ENCODE data around the gene FHAD1. TPM values are rescaled to one million over a fixed set of nuclear protein-coding genes. Genes with fewer than 3 reads are reported as not detected.
"Not testable (repeated sequence)": the region's sequence is repeated elsewhere in the genome, so short reads cannot be mapped to it uniquely, and the experiment has no call there.

FHAD1 gene
- total and polyA plus RNA-seq, 2 donors (not counting 1 experiment from before 2014, with no cell fraction given), result not detected

DNA sequence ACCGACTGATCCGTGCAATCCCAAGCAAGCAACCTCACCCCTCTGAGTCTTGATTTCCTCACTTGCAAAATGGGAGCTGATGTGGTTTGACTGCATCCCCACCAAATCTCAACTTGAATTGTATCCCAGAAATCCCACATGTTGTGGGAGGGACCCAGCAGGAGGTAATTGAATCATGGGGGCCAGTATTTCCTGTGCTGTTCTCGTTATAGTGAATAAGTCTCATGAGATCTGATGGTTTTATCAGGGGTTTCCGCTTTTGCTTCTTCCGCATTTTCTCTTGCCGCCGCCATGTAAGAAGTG, 58.4 kb downstream of the FHAD1 start:
- POLR2A ChIA-PET, result no interaction called here
- ATAC-seq (ENCODE audit: low read depth) (no peak), DNase-seq (no peak)
- no peak overlapping the region for H3K4me3 ChIP-seq (ENCODE audit: control extremely low read depth in 1 of 5, extremely low read depth in 1 of 5, insufficient read depth in 1 of 5, low read depth in 2 of 5, low read length in 4 of 5)
- no peaks in the 10 kb centered on the region for H3K79me2 ChIP-seq (ENCODE audit: control insufficient read depth, insufficient read depth, low read length)
- no peak overlapping the region for H3K9ac ChIP-seq (ENCODE audit: low read length)
- CTCF ChIA-PET, result interaction anchor here (0.6 to 2.7 kb wide), 6 partner anchors 9 to 177 kb away, joined by 3 to 21 read pairs (median 4); no protein-coding TSS in a partner anchor
- no peaks in the 10 kb centered on the region for H3K9me3 Mint-ChIP-seq (ENCODE audit: insufficient read depth)
- no peaks in the 10 kb centered on the region for H4K20me1 ChIP-seq (ENCODE audit: control insufficient read depth, insufficient read depth, low read length, poor library complexity, severe bottlenecking)
- no peaks in the 10 kb centered on the region for H3K36me3 ChIP-seq (replicated peaks in 1 of 2; ENCODE audit: control extremely low read depth in 1 of 2, control insufficient read depth in 1 of 2, extremely low read depth in 1 of 2, insufficient read depth in 2 of 2, low read length in 1 of 2)
- no peak overlapping the region for H2AFZ ChIP-seq (ENCODE audit: insufficient read depth, low read depth, low read length, poor library complexity, severe bottlenecking)
- peaks cover 0 to 7% (median 2%) of the 10 kb centered on the region in 3 donors for H3K9me3 ChIP-seq (ENCODE audit: control extremely low read depth in 1 of 3, control insufficient read depth in 2 of 3, insufficient read depth in 1 of 3, low read length in 2 of 3)
- no peak overlapping the region for H3K27ac ChIP-seq (ENCODE audit: low read length in 2 of 2)
- no peak overlapping the region for H3K27ac Mint-ChIP-seq
- peaks cover 7% of the 10 kb centered on the region for H3K27me3 Mint-ChIP-seq
- H3K4me1 ChIP-seq (ENCODE audit: control insufficient read depth in 2 of 2, insufficient read depth in 2 of 2, low read length in 2 of 2), result no peaks in the 10 kb centered on the region
- 100% methylated on average over 3 of the region's 7 CpGs for WGBS (ENCODE audit: insufficient coverage)
- no peaks in the 10 kb centered on the region for H3K27me3 ChIP-seq (replicated peaks in 1 of 4; ENCODE audit: control extremely low read depth in 1 of 4, control insufficient read depth in 3 of 4, insufficient read depth in 4 of 4, low read length in 3 of 4)
- H3K4me3 Mint-ChIP-seq, result no peak overlapping the region
- TF ChIP-seq, protein P1, sequence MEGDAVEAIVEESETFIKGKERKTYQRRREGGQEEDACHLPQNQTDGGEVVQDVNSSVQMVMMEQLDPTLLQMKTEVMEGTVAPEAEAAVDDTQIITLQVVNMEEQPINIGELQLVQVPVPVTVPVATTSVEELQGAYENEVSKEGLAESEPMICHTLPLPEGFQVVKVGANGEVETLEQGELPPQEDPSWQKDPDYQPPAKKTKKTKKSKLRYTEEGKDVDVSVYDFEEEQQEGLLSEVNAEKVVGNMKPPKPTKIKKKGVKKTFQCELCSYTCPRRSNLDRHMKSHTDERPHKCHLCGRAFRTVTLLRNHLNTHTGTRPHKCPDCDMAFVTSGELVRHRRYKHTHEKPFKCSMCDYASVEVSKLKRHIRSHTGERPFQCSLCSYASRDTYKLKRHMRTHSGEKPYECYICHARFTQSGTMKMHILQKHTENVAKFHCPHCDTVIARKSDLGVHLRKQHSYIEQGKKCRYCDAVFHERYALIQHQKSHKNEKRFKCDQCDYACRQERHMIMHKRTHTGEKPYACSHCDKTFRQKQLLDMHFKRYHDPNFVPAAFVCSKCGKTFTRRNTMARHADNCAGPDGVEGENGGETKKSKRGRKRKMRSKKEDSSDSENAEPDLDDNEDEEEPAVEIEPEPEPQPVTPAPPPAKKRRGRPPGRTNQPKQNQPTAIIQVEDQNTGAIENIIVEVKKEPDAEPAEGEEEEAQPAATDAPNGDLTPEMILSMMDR (IDR thresholded peaks at IDR 0.05), result no peak
- TF ChIP-seq EZH2 (IDR thresholded peaks at IDR 0.05; ENCODE audit: borderline replicate concordance, insufficient read depth, low read depth, low read length, poor library complexity, severe bottlenecking), result no peak
- H3K4me1 Mint-ChIP-seq, result no peaks in the 10 kb centered on the region
- no peak overlapping the region for H3K4me2 ChIP-seq (replicated peaks; ENCODE audit: low read depth, low read length, poor library complexity, severe bottlenecking)
- intact Hi-C loops (cut with micrococcal nuclease), result no loop called here

DNA sequence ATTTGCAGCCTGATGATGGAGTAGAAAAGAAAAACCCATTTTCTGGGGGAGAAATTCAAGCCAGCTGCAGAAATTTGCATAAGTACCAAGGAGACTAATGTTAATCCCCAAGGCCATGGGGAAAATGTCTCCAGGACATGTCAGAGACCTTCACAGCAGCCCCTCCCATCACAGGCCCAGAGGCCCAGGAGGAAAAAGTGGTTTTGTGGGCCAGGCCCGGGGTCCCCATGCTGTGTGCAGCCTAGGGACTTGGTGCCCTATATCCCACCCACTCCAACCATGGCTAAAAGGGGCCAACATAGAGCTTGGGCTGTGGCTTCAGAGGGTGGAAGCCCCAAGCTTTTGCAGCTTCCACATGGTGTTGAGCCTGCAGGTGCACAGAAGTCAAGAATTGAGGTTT, 59.3 kb downstream of the FHAD1 start:
- DNase-seq; H3K9ac ChIP-seq (ENCODE audit: low read length); POLR2A ChIA-PET; ATAC-seq (ENCODE audit: low read depth); H3K27me3 ChIP-seq (replicated peaks in 1 of 4; ENCODE audit: control extremely low read depth in 1 of 4, control insufficient read depth in 3 of 4, insufficient read depth in 4 of 4, low read length in 3 of 4); H3K27ac Mint-ChIP-seq; H3K4me3 Mint-ChIP-seq; H3K4me1 ChIP-seq (ENCODE audit: control insufficient read depth in 2 of 2, insufficient read depth in 2 of 2, low read length in 2 of 2); H3K4me3 ChIP-seq (ENCODE audit: control extremely low read depth in 1 of 5, extremely low read depth in 1 of 5, insufficient read depth in 1 of 5, low read depth in 2 of 5, low read length in 4 of 5); H3K27me3 Mint-ChIP-seq; H3K27ac ChIP-seq (ENCODE audit: low read length in 2 of 2); intact Hi-C loops (cut with micrococcal nuclease); H3K4me2 ChIP-seq (replicated peaks; ENCODE audit: low read depth, low read length, poor library complexity, severe bottlenecking); H3K9me3 ChIP-seq (ENCODE audit: control extremely low read depth in 1 of 3, control insufficient read depth in 2 of 3, insufficient read depth in 1 of 3, low read length in 2 of 3); H3K36me3 ChIP-seq (replicated peaks in 1 of 2; ENCODE audit: control extremely low read depth in 1 of 2, control insufficient read depth in 1 of 2, extremely low read depth in 1 of 2, insufficient read depth in 2 of 2, low read length in 1 of 2); H3K79me2 ChIP-seq (ENCODE audit: control insufficient read depth, insufficient read depth, low read length); H3K9me3 Mint-ChIP-seq (ENCODE audit: insufficient read depth); H3K4me1 Mint-ChIP-seq; H4K20me1 ChIP-seq (ENCODE audit: control insufficient read depth, insufficient read depth, low read length, poor library complexity, severe bottlenecking); H2AFZ ChIP-seq (ENCODE audit: insufficient read depth, low read depth, low read length, poor library complexity, severe bottlenecking): not testable (repeated sequence)
- no CpG with 5 or more reads among the region's 1 CpG for WGBS (ENCODE audit: insufficient coverage)
- CTCF ChIA-PET, result interaction anchor here (0.6 to 1.4 kb wide), 2 partner anchors 18 to 37 kb away, joined by 3 to 5 read pairs; no protein-coding TSS in a partner anchor
